ENCODE results near the gene PIK3CA.

- TF ChIP-seq ARNT (IDR thresholded peaks at IDR 0.05), result no peak
- no peak for TF ChIP-seq SP1 (IDR thresholded peaks at IDR 0.05)
- no peak for TF ChIP-seq BHLHE40 (IDR thresholded peaks at IDR 0.05; ENCODE audit: borderline replicate concordance)
- no peak for TF ChIP-seq SUZ12 (IDR thresholded peaks at IDR 0.05)
- TF ChIP-seq FOXK2 (IDR thresholded peaks at IDR 0.05), result no peak
- no peak for TF ChIP-seq CTBP1 (IDR thresholded peaks at IDR 0.05; ENCODE audit: borderline replicate concordance)
- no peak for TF ChIP-seq PKNOX1 (IDR thresholded peaks at IDR 0.05)
- TF ChIP-seq HDGF (IDR thresholded peaks at IDR 0.05; ENCODE audit: borderline replicate concordance), result no peak
- TF ChIP-seq ELF4 (IDR thresholded peaks at IDR 0.05), result no peak
- no peak for TF ChIP-seq NFRKB (IDR thresholded peaks at IDR 0.05)
- no peak for TF ChIP-seq FOXM1 (IDR thresholded peaks at IDR 0.05; ENCODE audit: borderline replicate concordance)
- TF ChIP-seq FOXA1 (IDR thresholded peaks at IDR 0.05), result no peak
- no peak for TF ChIP-seq ZNF384 (IDR thresholded peaks at IDR 0.05)
- no peak for TF ChIP-seq TARDBP (IDR thresholded peaks at IDR 0.05)
These were observed 102.8 kb downstream of the PIK3CA start, which contains the start of gene KCNMB3 for GRCh38 chr3:179250803-179251476.

All from HEK293T (cell line).